Umbilical cord (tissue), 2 donors: ENCODE data around the gene WDR47. TPM values are rescaled to one million over a fixed set of nuclear protein-coding genes. Genes with fewer than 3 reads are reported as not detected.
"Not testable (repeated sequence)": the region's sequence is repeated elsewhere in the genome, so short reads cannot be mapped to it uniquely, and the experiment has no call there.

Experiments
- DNase-seq: peaks from one replicate; pipeline ENCODE4 v3.0.0-alpha.2; 2015; ENCODE audit warnings: low spot score
- total RNA-seq: library from RNA; depleted of rRNA; stranded (reverse); fragments of >200 nt; gene quantifications from one replicate; pipeline ENCODE4 v1.2.3, GENCODE V29; 2014; ENCODE audit warnings: low replicate concordance; ENCODE audit not compliant: insufficient read depth

WDR47 gene
- total RNA-seq, 1 donor from 2014 or later, result 17.1 TPM

- DNase-seq, result peak; percentile 31
Observed at GRCh38 chr1:108962681-108963051, 79.2 kb downstream of the WDR47 start.

DNA sequence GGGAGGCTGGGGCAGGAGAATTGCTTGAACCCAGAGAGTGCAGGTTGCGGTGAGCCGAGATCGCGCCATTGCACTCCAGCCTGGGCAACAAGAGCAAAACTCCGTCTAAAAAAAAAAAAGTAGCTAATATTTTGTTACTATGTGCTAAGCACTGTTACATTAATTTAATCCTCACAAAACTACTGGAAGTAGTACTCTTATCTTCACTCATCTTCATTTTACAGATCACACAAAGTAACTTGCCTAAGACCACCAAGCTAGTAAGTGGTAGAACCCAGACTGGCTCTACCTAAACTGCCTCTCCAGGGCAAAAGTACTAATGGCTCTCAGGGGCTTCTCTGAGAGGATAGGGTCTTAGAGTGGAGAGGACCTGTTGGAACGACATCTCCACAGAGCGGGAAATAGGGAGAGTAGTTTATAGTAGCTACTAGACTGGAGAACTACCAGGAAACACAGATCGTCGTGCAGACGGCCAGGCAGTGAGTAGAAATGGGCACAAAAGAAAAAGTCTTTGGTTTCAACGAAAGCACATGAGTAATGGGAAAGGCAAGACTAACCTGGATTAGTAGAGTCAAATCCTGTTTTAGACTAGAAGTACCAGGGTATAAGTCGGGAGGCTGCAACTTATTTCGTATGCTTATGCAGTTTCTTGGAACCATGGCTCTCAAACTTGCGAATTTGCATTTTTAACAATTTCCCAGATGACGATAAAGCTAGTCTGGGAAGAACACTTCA is 80.0 kb downstream of the WDR47 start:
- DNase-seq, result no peak

DNA sequence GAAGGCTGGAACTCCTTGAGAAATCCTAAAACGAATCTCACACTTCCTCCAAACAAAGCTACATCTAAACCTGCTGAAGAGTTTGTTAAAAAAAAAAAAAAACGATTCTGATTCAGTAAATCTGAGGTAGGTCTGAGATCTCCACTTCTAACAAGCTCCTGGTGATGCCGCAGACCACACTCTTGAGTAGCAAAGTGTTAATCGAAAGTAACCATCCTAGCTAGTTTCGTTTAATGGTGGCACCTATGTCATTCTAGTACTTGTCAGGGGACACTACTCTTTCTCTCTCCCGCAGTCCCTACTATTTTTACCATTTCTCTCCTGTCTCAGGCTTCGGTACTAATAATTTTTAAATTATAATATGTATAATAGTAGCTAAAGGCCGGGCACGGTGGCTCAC is 80.7 kb downstream of the WDR47 start:
- no peak for DNase-seq

- DNase-seq, result no peak
Observed at GRCh38 chr1:108960719-108961118, 81.2 kb downstream of the WDR47 start.

DNA sequence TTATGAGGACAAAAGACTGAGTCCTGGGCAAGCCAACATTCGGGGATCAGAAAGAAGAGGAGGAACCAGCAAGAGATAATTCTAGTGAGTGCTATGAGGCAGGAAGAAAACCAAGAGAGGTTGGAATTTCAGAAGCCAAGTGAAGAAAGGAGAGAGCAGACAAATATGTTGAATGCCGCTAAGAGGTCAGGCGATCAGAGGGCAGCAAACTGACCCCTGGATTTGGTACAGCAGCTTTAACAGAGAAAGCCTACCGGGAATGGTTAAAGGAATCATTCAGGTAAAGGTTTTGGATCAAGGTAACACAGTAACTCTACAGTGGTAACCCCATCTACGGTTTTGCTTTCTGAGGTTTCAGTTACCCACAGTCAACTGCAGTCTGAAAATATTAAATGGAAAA is 84.0 kb downstream of the WDR47 start:
- DNase-seq, result no peak

- no peak for DNase-seq
Observed at GRCh38 chr1:108955881-108956280, 86.0 kb downstream of the WDR47 start.

GRCh38 chr1:108955111-108955510 is 86.8 kb downstream of the WDR47 start:
- no peak for DNase-seq

DNA sequence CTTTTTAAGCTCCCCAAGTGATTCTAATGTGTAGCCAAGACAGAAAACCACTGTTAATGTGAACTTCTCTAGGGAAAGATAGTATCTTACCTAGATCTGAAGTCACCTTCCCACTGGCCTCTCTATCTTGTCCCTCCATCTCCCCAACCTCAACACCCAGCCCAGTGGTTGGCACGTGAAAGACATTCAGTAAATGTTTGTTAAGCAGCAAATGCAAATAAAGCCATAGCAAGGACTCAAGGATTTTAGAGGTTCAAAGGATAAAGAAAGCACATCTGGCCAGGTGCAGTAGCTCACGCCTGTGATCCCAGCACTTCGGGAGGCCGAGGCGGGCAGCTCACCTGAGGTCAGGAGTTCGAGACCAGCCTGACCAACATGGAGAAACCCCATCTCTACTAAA is 88.5 kb downstream of the WDR47 start:
- no peak for DNase-seq

GRCh38 chr1:108951242-108951641 is 90.7 kb downstream of the WDR47 start:
- no peak for DNase-seq

- no peak for DNase-seq
Observed at GRCh38 chr1:108949044-108949443, 92.9 kb downstream of the WDR47 start.

GRCh38 chr1:108947871-108948525 is 93.9 kb downstream of the WDR47 start:
- DNase-seq, result peak; percentile 12

GRCh38 chr1:108936170-108936569 is 105.7 kb downstream of the WDR47 start:
- no peak for DNase-seq

- no peak for DNase-seq
Observed at GRCh38 chr1:108933944-108934343, 108.0 kb downstream of the WDR47 start.

- not testable (repeated sequence) for DNase-seq
Observed at GRCh38 chr1:108927565-108927964, 114.3 kb downstream of the WDR47 start.

DNA sequence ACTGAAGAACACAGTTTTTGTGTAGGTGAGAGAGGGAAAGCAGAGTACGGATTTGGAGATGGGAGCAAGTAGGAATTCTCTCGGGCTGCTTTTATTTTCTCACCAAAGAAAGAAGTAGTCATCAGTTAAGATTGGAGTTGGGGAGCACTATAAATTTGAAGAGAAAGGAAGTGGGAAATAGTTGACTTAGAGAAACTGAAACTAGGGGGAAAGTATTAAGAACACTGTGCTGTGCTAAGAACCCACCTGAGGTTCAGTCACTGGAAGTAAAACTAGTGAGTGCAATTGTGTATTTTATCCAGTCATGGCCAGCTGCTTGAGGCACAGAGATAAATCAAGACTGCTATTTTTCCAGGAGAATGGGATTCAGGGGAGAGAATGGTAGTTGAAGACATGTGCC is 116.0 kb downstream of the WDR47 start:
- DNase-seq, result no peak

Other genes with a start within 250 kb of the WDR47 start
- gene AKNAD1, start 185.0 kb downstream of the WDR47 start, total RNA-seq, result 2.2 TPM
- 22.4 TPM for gene GPSM2, start 165.1 kb downstream of the WDR47 start, total RNA-seq
- 38.0 TPM for gene CLCC1, start 78.6 kb downstream of the WDR47 start, total RNA-seq
- gene TAF13, start 33.9 kb upstream of the WDR47 start, total RNA-seq, result 71.0 TPM
- gene TMEM167B, start 48.7 kb upstream of the WDR47 start, total RNA-seq, result 48.9 TPM
- 1.9 TPM for gene ELAPOR1, start 72.0 kb upstream of the WDR47 start, total RNA-seq
- 105 TPM for gene SARS1, start 171.8 kb upstream of the WDR47 start, total RNA-seq
- 2.6 TPM for gene CELSR2, start 207.4 kb upstream of the WDR47 start, total RNA-seq
- gene PSRC1, start 241.0 kb upstream of the WDR47 start, total RNA-seq, result 4.3 TPM